GM12878 (cell line): ENCODE data around the gene NAA60. TPM values are rescaled to one million over a fixed set of nuclear protein-coding genes. Genes with fewer than 3 reads are reported as not detected.

ENCODE experiments used
- ATAC-seq: fragments of 200-7000 bp; cut with Tn5 transposase; 3 replicates; pipeline ENCODE4 v1.9.1; 2020; ENCODE audit warnings: mild to moderate bottlenecking, moderate library complexity
- BruUV-seq: library from RNA; stranded (reverse); fragments of 400-500 nt; replicated peaks from 2 replicates; lab custom pipeline; 2021; lab: Mats Ljungman, UMichigan
- CTCF ChIA-PET: fragments of 300-600 bp; sonication (Branson Sonifier 250); formaldehyde crosslinking; extraction: SDS; loops from one replicate; lab custom pipeline; 2021; ENCODE audit warnings: inconsistent platforms; lab: Yijun Ruan, JAX
- POLR2A ChIA-PET: fragments of 350-600 bp; formaldehyde crosslinking; extraction: SDS; loops from one replicate; lab custom pipeline; 2021; ENCODE audit warnings: inconsistent platforms; lab: Charles Lee
- RAD21 ChIA-PET: fragments of 300-600 bp; sonication (Branson Sonifier 250); formaldehyde crosslinking; loops from one replicate; lab custom pipeline; 2023; ENCODE audit warnings: antibody characterized with exemption; ENCODE audit not compliant: unreplicated experiment; lab: Charles Lee
- SMC1A ChIA-PET: fragments of 300-600 bp; sonication (Branson Sonifier 250); formaldehyde crosslinking; loops from one replicate; lab custom pipeline; 2023; ENCODE audit not compliant: unreplicated experiment, uncharacterized antibody; lab: Charles Lee
- DNase-seq: peaks from one replicate; pipeline ENCODE4 v3.0.0-alpha.2; 2011; ENCODE audit warnings: low read depth, low spot score
- FAIRE-seq: peaks from 3 replicates; lab custom pipeline; 2011; peaks lifted over from hg19 to GRCh38; lab: Jason Lieb, UNC
- H2AFZ ChIP-seq: 2 replicates; pipeline ENCODE4 v1.6.0; 2011; ENCODE audit warnings: low read depth, low read length, control low read depth; ENCODE audit not compliant: control insufficient read depth
- H3K27ac ChIP-seq: 2 replicates; pipeline ENCODE4 v1.5.1; 2011; ENCODE audit warnings: control low read depth; ENCODE audit not compliant: control insufficient read depth, insufficient read depth
- H3K27me3 ChIP-seq, 2 experiments: replicated peaks in 1 of 2; 2 replicates each; pipeline versions ENCODE4 v1.6.0 to v1.6.1; 2011; ENCODE audit warnings: low read length in 1 of 2; ENCODE audit not compliant: control insufficient read depth in 2 of 2, insufficient read depth in 2 of 2
- H3K36me3 ChIP-seq, 2 experiments: 2 replicates each; pipeline ENCODE4 v1.5.1; 2011; ENCODE audit warnings: low read length in 1 of 2; ENCODE audit not compliant: control insufficient read depth in 2 of 2, insufficient read depth in 2 of 2
- H3K4me1 ChIP-seq: 2 replicates; pipeline ENCODE4 v1.6.1; 2011; ENCODE audit warnings: mild to moderate bottlenecking, low read length, moderate library complexity, mixed read lengths; ENCODE audit not compliant: control insufficient read depth, insufficient read depth
- H3K4me2 ChIP-seq: 2 replicates; pipeline ENCODE4 v1.6.0; 2011; ENCODE audit warnings: control low read depth; ENCODE audit not compliant: control insufficient read depth, insufficient read depth
- H3K4me3 ChIP-seq: fragments of 200-600 bp; sonication (generic); 2 replicates; pipeline ENCODE4 v1.5.1; 2016
- H3K79me2 ChIP-seq: 2 replicates; pipeline ENCODE4 v1.6.0; 2011; ENCODE audit warnings: low read length; ENCODE audit not compliant: control insufficient read depth, insufficient read depth
- H3K9ac ChIP-seq: 2 replicates; pipeline ENCODE4 v1.8.0; 2011; ENCODE audit warnings: low read length, control low read depth, mixed read lengths; ENCODE audit not compliant: control insufficient read depth, insufficient read depth
- H3K9me3 ChIP-seq: replicated peaks from 3 replicates; pipeline ENCODE4 v1.5.1; 2011; ENCODE audit warnings: mild to moderate bottlenecking, low read length; ENCODE audit not compliant: control insufficient read depth, insufficient read depth
- H4K20me1 ChIP-seq: 2 replicates; pipeline ENCODE4 v1.6.0; 2011; ENCODE audit not compliant: control insufficient read depth, insufficient read depth
- GATAD2B ChIP-seq: fragments of 450-650 bp; conservative IDR thresholded peaks from 2 replicates; pipeline ENCODE4 v1.6.1; 2017; ENCODE audit warnings: low read depth, mild to moderate bottlenecking, moderate library complexity
- NFIC ChIP-seq: IDR thresholded peaks from 2 replicates; pipeline ENCODE4 v1.6.1; 2012; ENCODE audit warnings: low read depth, mild to moderate bottlenecking, inconsistent platforms, low read length, moderate library complexity
- RELA ChIP-seq: fragments of 450-650 bp; IDR thresholded peaks from 2 replicates; pipeline ENCODE4 v1.8.0; 2014; ENCODE audit warnings: borderline replicate concordance; ENCODE audit not compliant: partially characterized antibody
- RFX5 ChIP-seq: IDR thresholded peaks from 2 replicates; pipeline ENCODE4 v1.6.1; 2011; ENCODE audit warnings: low read depth, low read length, improper control_type of control experiment
- STAT3 ChIP-seq: IDR thresholded peaks from 2 replicates; pipeline ENCODE4 v1.6.1; 2011; ENCODE audit warnings: low read depth, low read length, improper control_type of control experiment
- TCF12 ChIP-seq: IDR thresholded peaks from 2 replicates; pipeline ENCODE4 v1.6.1; 2011; ENCODE audit warnings: low read depth, mild to moderate bottlenecking, low read length
- YBX1 ChIP-seq: fragments of 450-650 bp; IDR thresholded peaks from 2 replicates; pipeline ENCODE4 v1.6.1; 2016; ENCODE audit warnings: antibody characterized with exemption
- ZNF207 ChIP-seq: fragments of 450-650 bp; IDR thresholded peaks from 2 replicates; pipeline ENCODE4 v1.6.1; 2014; ENCODE audit warnings: antibody characterized with exemption, mild to moderate bottlenecking, borderline replicate concordance
- WGBS: methylation state at CpG from one replicate; pipeline ENCODE4 v1.1.6; 2016; ENCODE audit warnings: low lambda C conversion rate; ENCODE audit not compliant: insufficient replicate concordance, insufficient coverage; ENCODE audit errors: missing lambda C conversion rate; 5-methylcytosine and 5-hydroxymethylcytosine counted together
- in situ Hi-C: fragments of 300-500 bp; cut with MboI; formaldehyde crosslinking; loops from 9 replicates; pipeline ENCODE4 v1.14.3; 2018; ENCODE audit warnings: mixed read lengths
- intact Hi-C: fragments of 100-400 bp; cut with micrococcal nuclease; formaldehyde crosslinking; loops from one replicate; pipeline ENCODE4 v1.14.2; 2022; ENCODE audit not compliant: unreplicated experiment
- polyA plus RNA-seq, 11 experiments: library from polyadenylated mRNA; depleted of rRNA in 4 of 11; unstranded in 6 of 11; stranded (reverse) in 5 of 11; fragments of >200 nt; fragmentation: Nextera tagmentation in 4 of 11; fragmentation: Illumina TruSeq in 1 of 11; extraction: Ambion mirVana in 4 of 11; extraction: Trizol in 1 of 11; gene quantifications; 1 replicate in 1 of 11; 2 replicates in 10 of 11; pipeline versions ENCODE4 v1.2.1 to v1.2.3, GENCODE V29; 2011 to 2016; ENCODE audit warnings: inconsistent platforms in 2 of 11, missing spikeins in 2 of 11, low read depth in 1 of 11
- total RNA-seq, 4 experiments: library from RNA; depleted of rRNA in 3 of 4; stranded (reverse); fragments of >200 nt in 3 of 4; fragmentation: Illumina TruSeq in 1 of 4; extraction: Trizol in 1 of 4; gene quantifications; 2 replicates each; pipeline versions ENCODE4 v1.2.1 to v1.2.3, GENCODE V29; 2013 to 2021
- TF ChIP-seq, protein P1 (sequence below): fragments of 150-350 bp; IDR thresholded peaks from 2 replicates; pipeline ENCODE4 v1.6.1; 2016; ENCODE audit warnings: low read depth, low read length
- TF ChIP-seq, protein P2 (sequence below): fragments of 450-650 bp; formaldehyde crosslinking; IDR thresholded peaks from 2 replicates; pipeline ENCODE4 v1.5.0; 2022; ENCODE audit warnings: mild to moderate bottlenecking, missing genetic modification characterization

Gene NAA60
- total and polyA plus RNA-seq, 10 of the 15 experiments (the other 5 are each of a cell fraction or from before 2014, with no cell fraction given): 6.2 to 43.1 (median 34.6) TPM

DNA sequence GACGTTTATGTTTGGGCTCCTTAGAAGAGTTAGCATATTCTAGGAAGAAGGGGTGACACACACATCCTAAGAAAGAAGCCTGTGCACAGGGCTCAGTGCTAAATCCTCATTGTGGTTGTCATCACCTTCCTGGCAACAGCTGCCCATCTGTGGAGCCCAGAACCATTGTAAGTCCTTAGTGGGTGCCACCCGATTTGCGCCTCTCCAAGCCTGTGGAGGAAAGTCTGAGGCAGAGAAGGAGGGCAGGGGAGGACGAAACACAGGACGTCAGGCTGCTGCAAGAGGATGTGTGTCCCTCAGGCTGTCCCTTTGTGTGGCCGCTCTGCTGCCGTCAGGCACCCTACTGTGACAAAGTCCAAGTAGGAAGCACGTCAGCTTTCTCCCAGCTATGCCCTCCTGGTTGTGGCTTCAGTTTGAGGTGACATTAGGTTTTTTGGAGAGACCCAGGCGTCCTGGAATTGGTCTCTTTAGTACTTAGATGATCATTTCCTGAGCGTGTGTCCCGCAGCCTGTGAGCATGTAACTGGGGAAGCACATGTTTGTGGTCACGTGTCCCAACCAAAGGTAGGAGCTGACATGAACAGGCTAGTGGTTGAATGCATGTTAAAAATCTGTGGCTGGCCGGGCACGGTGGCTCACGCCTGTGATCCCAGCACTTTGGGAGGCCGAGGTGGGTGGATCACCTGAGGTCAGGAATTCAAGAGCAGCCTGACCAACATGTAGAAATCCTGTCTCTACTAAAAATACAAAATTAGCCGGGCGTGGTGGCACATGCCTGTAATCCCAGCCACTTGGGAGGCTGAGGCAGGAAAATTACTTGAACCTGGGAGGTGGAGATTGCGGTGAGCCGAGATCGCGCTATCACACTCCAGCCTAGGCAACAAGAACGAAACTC, 68.1 kb downstream of the NAA60 start:
- intact Hi-C loops: no loop called here
- WGBS: 94% methylated on average over 20 of the region's 23 CpGs
- no TSS peak for BruUV-seq
- ChIA-PET SMC1A (interaction anchor here (1.4 kb wide), 1 partner anchor 10 kb away, joined by 5 read pairs; the partner anchor contains the start of gene CLUAP1), POLR2A (interaction anchor here (0.6 kb wide), 1 partner anchor 102 kb away, joined by 4 read pairs; no protein-coding TSS in a partner anchor), CTCF (interaction anchor here (1.7 kb wide), 1 partner anchor 11 kb away, joined by 4 read pairs; the partner anchor contains the start of gene CLUAP1), RAD21 (no interaction called here)
- Histone ChIP-seq H3K4me1 (peaks cover 12% of the 10 kb centered on the region), H3K4me2 (no peak overlapping the region), H3K27ac (no peak overlapping the region), H3K9me3 (no peaks in the 10 kb centered on the region), H2AFZ (no peak overlapping the region), H3K9ac (no peak overlapping the region), H3K79me2 (no peaks in the 10 kb centered on the region), H3K36me3 (peaks cover 0 to 3% of the 10 kb centered on the region in 2 experiments; a peak in 2 of 4 replicates), H3K4me3 (no peak overlapping the region), H4K20me1 (no peaks in the 10 kb centered on the region), H3K27me3 (no peaks in the 10 kb centered on the region)
- TF ChIP-seq, protein P1, sequence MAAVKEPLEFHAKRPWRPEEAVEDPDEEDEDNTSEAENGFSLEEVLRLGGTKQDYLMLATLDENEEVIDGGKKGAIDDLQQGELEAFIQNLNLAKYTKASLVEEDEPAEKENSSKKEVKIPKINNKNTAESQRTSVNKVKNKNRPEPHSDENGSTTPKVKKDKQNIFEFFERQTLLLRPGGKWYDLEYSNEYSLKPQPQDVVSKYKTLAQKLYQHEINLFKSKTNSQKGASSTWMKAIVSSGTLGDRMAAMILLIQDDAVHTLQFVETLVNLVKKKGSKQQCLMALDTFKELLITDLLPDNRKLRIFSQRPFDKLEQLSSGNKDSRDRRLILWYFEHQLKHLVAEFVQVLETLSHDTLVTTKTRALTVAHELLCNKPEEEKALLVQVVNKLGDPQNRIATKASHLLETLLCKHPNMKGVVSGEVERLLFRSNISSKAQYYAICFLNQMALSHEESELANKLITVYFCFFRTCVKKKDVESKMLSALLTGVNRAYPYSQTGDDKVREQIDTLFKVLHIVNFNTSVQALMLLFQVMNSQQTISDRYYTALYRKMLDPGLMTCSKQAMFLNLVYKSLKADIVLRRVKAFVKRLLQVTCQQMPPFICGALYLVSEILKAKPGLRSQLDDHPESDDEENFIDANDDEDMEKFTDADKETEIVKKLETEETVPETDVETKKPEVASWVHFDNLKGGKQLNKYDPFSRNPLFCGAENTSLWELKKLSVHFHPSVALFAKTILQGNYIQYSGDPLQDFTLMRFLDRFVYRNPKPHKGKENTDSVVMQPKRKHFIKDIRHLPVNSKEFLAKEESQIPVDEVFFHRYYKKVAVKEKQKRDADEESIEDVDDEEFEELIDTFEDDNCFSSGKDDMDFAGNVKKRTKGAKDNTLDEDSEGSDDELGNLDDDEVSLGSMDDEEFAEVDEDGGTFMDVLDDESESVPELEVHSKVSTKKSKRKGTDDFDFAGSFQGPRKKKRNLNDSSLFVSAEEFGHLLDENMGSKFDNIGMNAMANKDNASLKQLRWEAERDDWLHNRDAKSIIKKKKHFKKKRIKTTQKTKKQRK: no peak
- TF ChIP-seq STAT3: no peak
- TF ChIP-seq NFIC: no peak
- no peak for TF ChIP-seq YBX1
- no peak for TF ChIP-seq ZNF207
- no peak for TF ChIP-seq GATAD2B
- no peak for TF ChIP-seq RELA
- TF ChIP-seq, protein P2, sequence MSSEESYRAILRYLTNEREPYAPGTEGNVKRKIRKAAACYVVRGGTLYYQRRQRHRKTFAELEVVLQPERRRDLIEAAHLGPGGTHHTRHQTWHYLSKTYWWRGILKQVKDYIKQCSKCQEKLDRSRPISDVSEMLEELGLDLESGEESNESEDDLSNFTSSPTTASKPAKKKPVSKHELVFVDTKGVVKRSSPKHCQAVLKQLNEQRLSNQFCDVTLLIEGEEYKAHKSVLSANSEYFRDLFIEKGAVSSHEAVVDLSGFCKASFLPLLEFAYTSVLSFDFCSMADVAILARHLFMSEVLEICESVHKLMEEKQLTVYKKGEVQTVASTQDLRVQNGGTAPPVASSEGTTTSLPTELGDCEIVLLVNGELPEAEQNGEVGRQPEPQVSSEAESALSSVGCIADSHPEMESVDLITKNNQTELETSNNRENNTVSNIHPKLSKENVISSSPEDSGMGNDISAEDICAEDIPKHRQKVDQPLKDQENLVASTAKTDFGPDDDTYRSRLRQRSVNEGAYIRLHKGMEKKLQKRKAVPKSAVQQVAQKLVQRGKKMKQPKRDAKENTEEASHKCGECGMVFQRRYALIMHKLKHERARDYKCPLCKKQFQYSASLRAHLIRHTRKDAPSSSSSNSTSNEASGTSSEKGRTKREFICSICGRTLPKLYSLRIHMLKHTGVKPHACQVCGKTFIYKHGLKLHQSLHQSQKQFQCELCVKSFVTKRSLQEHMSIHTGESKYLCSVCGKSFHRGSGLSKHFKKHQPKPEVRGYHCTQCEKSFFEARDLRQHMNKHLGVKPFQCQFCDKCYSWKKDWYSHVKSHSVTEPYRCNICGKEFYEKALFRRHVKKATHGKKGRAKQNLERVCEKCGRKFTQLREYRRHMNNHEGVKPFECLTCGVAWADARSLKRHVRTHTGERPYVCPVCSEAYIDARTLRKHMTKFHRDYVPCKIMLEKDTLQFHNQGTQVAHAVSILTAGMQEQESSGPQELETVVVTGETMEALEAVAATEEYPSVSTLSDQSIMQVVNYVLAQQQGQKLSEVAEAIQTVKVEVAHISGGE (CRISPR knock-in tag): no peak
- TF ChIP-seq TCF12: no peak
- no peak for TF ChIP-seq RFX5
- in situ Hi-C loops: no loop called here
- DNase-seq (no peak), FAIRE-seq (no peak), ATAC-seq (no peak)
